GM12878 (cell line): Measurements from ENCODE around the gene PPP2R5C. TPM values are rescaled to one million over a fixed set of nuclear protein-coding genes. Genes with fewer than 3 reads are reported as not detected.

ENCODE experiments used
- ATAC-seq: fragments of 200-7000 bp; cut with Tn5 transposase; 3 replicates; pipeline ENCODE4 v1.9.1; 2020; ENCODE audit warnings: mild to moderate bottlenecking, moderate library complexity
- BruUV-seq: library from RNA; stranded (reverse); fragments of 400-500 nt; replicated peaks from 2 replicates; lab custom pipeline; 2021; lab: Mats Ljungman, UMichigan
- CTCF ChIA-PET: fragments of 300-600 bp; sonication (Branson Sonifier 250); formaldehyde crosslinking; extraction: SDS; loops from one replicate; lab custom pipeline; 2021; ENCODE audit warnings: inconsistent platforms; lab: Yijun Ruan, JAX
- POLR2A ChIA-PET: fragments of 350-600 bp; formaldehyde crosslinking; extraction: SDS; loops from one replicate; lab custom pipeline; 2021; ENCODE audit warnings: inconsistent platforms; lab: Charles Lee
- RAD21 ChIA-PET: fragments of 300-600 bp; sonication (Branson Sonifier 250); formaldehyde crosslinking; loops from one replicate; lab custom pipeline; 2023; ENCODE audit warnings: antibody characterized with exemption; ENCODE audit not compliant: unreplicated experiment; lab: Charles Lee
- SMC1A ChIA-PET: fragments of 300-600 bp; sonication (Branson Sonifier 250); formaldehyde crosslinking; loops from one replicate; lab custom pipeline; 2023; ENCODE audit not compliant: unreplicated experiment, uncharacterized antibody; lab: Charles Lee
- DNase-seq: peaks from one replicate; pipeline ENCODE4 v3.0.0-alpha.2; 2011; ENCODE audit warnings: low read depth, low spot score
- FAIRE-seq: peaks from 3 replicates; lab custom pipeline; 2011; peaks lifted over from hg19 to GRCh38; lab: Jason Lieb, UNC
- H2AFZ ChIP-seq: 2 replicates; pipeline ENCODE4 v1.6.0; 2011; ENCODE audit warnings: low read depth, low read length, control low read depth; ENCODE audit not compliant: control insufficient read depth
- H3K27ac ChIP-seq: 2 replicates; pipeline ENCODE4 v1.5.1; 2011; ENCODE audit warnings: control low read depth; ENCODE audit not compliant: control insufficient read depth, insufficient read depth
- H3K27me3 ChIP-seq, 2 experiments: replicated peaks in 1 of 2; 2 replicates each; pipeline versions ENCODE4 v1.6.0 to v1.6.1; 2011; ENCODE audit warnings: low read length in 1 of 2; ENCODE audit not compliant: control insufficient read depth in 2 of 2, insufficient read depth in 2 of 2
- H3K36me3 ChIP-seq, 2 experiments: 2 replicates each; pipeline ENCODE4 v1.5.1; 2011; ENCODE audit warnings: low read length in 1 of 2; ENCODE audit not compliant: control insufficient read depth in 2 of 2, insufficient read depth in 2 of 2
- H3K4me1 ChIP-seq: 2 replicates; pipeline ENCODE4 v1.6.1; 2011; ENCODE audit warnings: mild to moderate bottlenecking, low read length, moderate library complexity, mixed read lengths; ENCODE audit not compliant: control insufficient read depth, insufficient read depth
- H3K4me2 ChIP-seq: 2 replicates; pipeline ENCODE4 v1.6.0; 2011; ENCODE audit warnings: control low read depth; ENCODE audit not compliant: control insufficient read depth, insufficient read depth
- H3K4me3 ChIP-seq: fragments of 200-600 bp; sonication (generic); 2 replicates; pipeline ENCODE4 v1.5.1; 2016
- H3K79me2 ChIP-seq: 2 replicates; pipeline ENCODE4 v1.6.0; 2011; ENCODE audit warnings: low read length; ENCODE audit not compliant: control insufficient read depth, insufficient read depth
- H3K9ac ChIP-seq: 2 replicates; pipeline ENCODE4 v1.8.0; 2011; ENCODE audit warnings: low read length, control low read depth, mixed read lengths; ENCODE audit not compliant: control insufficient read depth, insufficient read depth
- H3K9me3 ChIP-seq: replicated peaks from 3 replicates; pipeline ENCODE4 v1.5.1; 2011; ENCODE audit warnings: mild to moderate bottlenecking, low read length; ENCODE audit not compliant: control insufficient read depth, insufficient read depth
- H4K20me1 ChIP-seq: 2 replicates; pipeline ENCODE4 v1.6.0; 2011; ENCODE audit not compliant: control insufficient read depth, insufficient read depth
- ATF7 ChIP-seq: fragments of 450-650 bp; IDR thresholded peaks from 2 replicates; pipeline ENCODE4 v1.6.1; 2016; ENCODE audit warnings: low read depth, mild to moderate bottlenecking
- CREM ChIP-seq: IDR thresholded peaks from 2 replicates; pipeline ENCODE4 v1.6.1; 2014; ENCODE audit warnings: antibody characterized with exemption, low read depth
- MYB ChIP-seq: fragments of 150-350 bp; IDR thresholded peaks from 2 replicates; pipeline ENCODE4 v1.6.1; 2014; ENCODE audit warnings: mild to moderate bottlenecking, low read depth, low read length, borderline replicate concordance
- NR2C1 ChIP-seq: fragments of 450-650 bp; IDR thresholded peaks from 2 replicates; pipeline ENCODE4 v1.6.1; 2017; ENCODE audit warnings: antibody characterized with exemption, mild to moderate bottlenecking, moderate library complexity
- ZNF217 ChIP-seq: fragments of 450-650 bp; IDR thresholded peaks from 2 replicates; pipeline ENCODE4 v1.6.1; 2017; ENCODE audit warnings: antibody characterized with exemption, mild to moderate bottlenecking
- ZNF622 ChIP-seq: fragments of 450-650 bp; IDR thresholded peaks from 2 replicates; pipeline ENCODE4 v1.6.1; 2017; ENCODE audit warnings: mild to moderate bottlenecking, inconsistent platforms
- WGBS: methylation state at CpG from one replicate; pipeline ENCODE4 v1.1.6; 2016; ENCODE audit warnings: low lambda C conversion rate; ENCODE audit not compliant: insufficient replicate concordance, insufficient coverage; ENCODE audit errors: missing lambda C conversion rate; 5-methylcytosine and 5-hydroxymethylcytosine counted together
- in situ Hi-C: fragments of 300-500 bp; cut with MboI; formaldehyde crosslinking; loops from 9 replicates; pipeline ENCODE4 v1.14.3; 2018; ENCODE audit warnings: mixed read lengths
- intact Hi-C: fragments of 100-400 bp; cut with micrococcal nuclease; formaldehyde crosslinking; loops from one replicate; pipeline ENCODE4 v1.14.2; 2022; ENCODE audit not compliant: unreplicated experiment
- polyA plus RNA-seq, 11 experiments: library from polyadenylated mRNA; depleted of rRNA in 4 of 11; unstranded in 6 of 11; stranded (reverse) in 5 of 11; fragments of >200 nt; fragmentation: Nextera tagmentation in 4 of 11; fragmentation: Illumina TruSeq in 1 of 11; extraction: Ambion mirVana in 4 of 11; extraction: Trizol in 1 of 11; gene quantifications; 1 replicate in 1 of 11; 2 replicates in 10 of 11; pipeline versions ENCODE4 v1.2.1 to v1.2.3, GENCODE V29; 2011 to 2016; ENCODE audit warnings: inconsistent platforms in 2 of 11, missing spikeins in 2 of 11, low read depth in 1 of 11
- total RNA-seq, 4 experiments: library from RNA; depleted of rRNA in 3 of 4; stranded (reverse); fragments of >200 nt in 3 of 4; fragmentation: Illumina TruSeq in 1 of 4; extraction: Trizol in 1 of 4; gene quantifications; 2 replicates each; pipeline versions ENCODE4 v1.2.1 to v1.2.3, GENCODE V29; 2013 to 2021
- TF ChIP-seq, protein P1 (sequence below): fragments of 450-650 bp; conservative IDR thresholded peaks from 2 replicates; pipeline ENCODE4 v1.6.1; 2017; ENCODE audit warnings: mild to moderate bottlenecking, moderate library complexity
- TF ChIP-seq, protein P2 (sequence below), 3 experiments: IDR thresholded peaks in 2 of 3; conservative IDR thresholded peaks in 1 of 3; 2 replicates each; pipeline ENCODE4 v1.5.1; 2011; ENCODE audit warnings: low read depth in 3 of 3, low read length in 3 of 3, mild to moderate bottlenecking in 3 of 3, control low read depth in 2 of 3, moderate library complexity in 2 of 3, inconsistent platforms in 1 of 3, mixed read lengths in 1 of 3; ENCODE audit not compliant: control insufficient read depth in 2 of 3, insufficient read depth in 1 of 3; ENCODE audit errors: extremely low read depth in 1 of 3

Gene PPP2R5C
- total and polyA plus RNA-seq, 10 of the 15 experiments (the other 5 are each of a cell fraction or from before 2014, with no cell fraction given) = 106 to 199 (median 144) TPM

DNA sequence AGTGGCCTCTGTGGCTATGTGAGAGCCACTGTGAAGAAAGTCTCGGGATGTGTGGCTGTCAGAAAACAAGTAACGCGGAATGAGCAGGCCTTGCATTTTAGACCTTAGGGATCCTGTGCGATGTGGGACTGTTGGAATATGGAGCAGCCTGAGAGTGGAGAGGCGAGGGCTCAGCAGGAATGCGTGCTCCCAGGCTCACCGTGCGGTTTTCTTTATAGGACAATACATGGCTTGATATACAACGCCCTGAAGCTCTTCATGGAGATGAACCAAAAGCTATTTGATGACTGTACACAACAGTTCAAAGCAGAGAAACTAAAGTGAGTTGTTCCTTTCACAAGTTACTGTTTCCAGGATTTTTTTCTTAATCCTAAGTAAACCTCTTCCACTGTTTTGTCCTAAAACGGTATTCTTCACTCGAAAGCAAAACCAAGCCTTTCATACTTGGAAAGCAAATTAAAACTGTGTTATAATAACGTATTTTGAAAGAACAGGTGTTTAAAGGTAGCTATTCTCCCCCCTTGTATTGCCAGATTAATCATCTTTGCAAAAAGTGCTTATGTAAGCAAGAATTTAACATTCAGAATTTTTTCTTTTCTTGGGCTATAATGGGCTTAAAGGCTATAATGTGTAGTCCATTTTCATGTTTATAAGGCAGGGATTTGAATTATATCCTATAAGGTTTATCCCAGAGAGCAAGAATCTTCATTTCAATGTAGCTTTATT lies 148.0 kb downstream of the PPP2R5C start:
- Histone ChIP-seq H3K36me3 (peaks cover 12 to 23% of the 10 kb centered on the region in 2 experiments), H3K4me1 (no peaks in the 10 kb centered on the region), H3K9ac (no peak overlapping the region), H3K9me3 (no peaks in the 10 kb centered on the region), H2AFZ (no peak overlapping the region), H3K27me3 (no peaks in the 10 kb centered on the region), H3K79me2 (no peaks in the 10 kb centered on the region), H3K27ac (no peak overlapping the region), H3K4me2 (no peak overlapping the region), H3K4me3 (no peak overlapping the region), H4K20me1 (no peaks in the 10 kb centered on the region)
- 93% methylated on average over 12 of the region's 12 CpGs for WGBS
- ChIA-PET SMC1A (interaction anchor here (1.1 to 1.3 kb wide), 3 partner anchors 10 to 139 kb away, joined by 3 to 4 read pairs (median 4); no protein-coding TSS in a partner anchor), POLR2A (interaction anchor here (0.6 kb wide), 1 partner anchor 1146 kb away, joined by 3 read pairs; no protein-coding TSS in a partner anchor), RAD21 (no interaction called here), CTCF (interaction anchor here (1.9 kb wide), 1 partner anchor 139 kb away, joined by 7 read pairs; no protein-coding TSS in a partner anchor)
- DNase-seq = no peak
- intact Hi-C loops = no loop called here
- TF ChIP-seq ATF7 (no peak), MYB (no peak), NR2C1 (no peak), ZNF622 (no peak), CREM (no peak), ZNF217 (no peak)
- TF ChIP-seq, protein P1, sequence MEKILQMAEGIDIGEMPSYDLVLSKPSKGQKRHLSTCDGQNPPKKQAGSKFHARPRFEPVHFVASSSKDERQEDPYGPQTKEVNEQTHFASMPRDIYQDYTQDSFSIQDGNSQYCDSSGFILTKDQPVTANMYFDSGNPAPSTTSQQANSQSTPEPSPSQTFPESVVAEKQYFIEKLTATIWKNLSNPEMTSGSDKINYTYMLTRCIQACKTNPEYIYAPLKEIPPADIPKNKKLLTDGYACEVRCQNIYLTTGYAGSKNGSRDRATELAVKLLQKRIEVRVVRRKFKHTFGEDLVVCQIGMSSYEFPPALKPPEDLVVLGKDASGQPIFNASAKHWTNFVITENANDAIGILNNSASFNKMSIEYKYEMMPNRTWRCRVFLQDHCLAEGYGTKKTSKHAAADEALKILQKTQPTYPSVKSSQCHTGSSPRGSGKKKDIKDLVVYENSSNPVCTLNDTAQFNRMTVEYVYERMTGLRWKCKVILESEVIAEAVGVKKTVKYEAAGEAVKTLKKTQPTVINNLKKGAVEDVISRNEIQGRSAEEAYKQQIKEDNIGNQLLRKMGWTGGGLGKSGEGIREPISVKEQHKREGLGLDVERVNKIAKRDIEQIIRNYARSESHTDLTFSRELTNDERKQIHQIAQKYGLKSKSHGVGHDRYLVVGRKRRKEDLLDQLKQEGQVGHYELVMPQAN = no peak
- TF ChIP-seq, protein P2, sequence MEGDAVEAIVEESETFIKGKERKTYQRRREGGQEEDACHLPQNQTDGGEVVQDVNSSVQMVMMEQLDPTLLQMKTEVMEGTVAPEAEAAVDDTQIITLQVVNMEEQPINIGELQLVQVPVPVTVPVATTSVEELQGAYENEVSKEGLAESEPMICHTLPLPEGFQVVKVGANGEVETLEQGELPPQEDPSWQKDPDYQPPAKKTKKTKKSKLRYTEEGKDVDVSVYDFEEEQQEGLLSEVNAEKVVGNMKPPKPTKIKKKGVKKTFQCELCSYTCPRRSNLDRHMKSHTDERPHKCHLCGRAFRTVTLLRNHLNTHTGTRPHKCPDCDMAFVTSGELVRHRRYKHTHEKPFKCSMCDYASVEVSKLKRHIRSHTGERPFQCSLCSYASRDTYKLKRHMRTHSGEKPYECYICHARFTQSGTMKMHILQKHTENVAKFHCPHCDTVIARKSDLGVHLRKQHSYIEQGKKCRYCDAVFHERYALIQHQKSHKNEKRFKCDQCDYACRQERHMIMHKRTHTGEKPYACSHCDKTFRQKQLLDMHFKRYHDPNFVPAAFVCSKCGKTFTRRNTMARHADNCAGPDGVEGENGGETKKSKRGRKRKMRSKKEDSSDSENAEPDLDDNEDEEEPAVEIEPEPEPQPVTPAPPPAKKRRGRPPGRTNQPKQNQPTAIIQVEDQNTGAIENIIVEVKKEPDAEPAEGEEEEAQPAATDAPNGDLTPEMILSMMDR (IDR thresholded peaks at IDR 0.05 in 2 of 3, conservative IDR thresholded peaks at IDR 0.05 in 1 of 3; ENCODE audit: control insufficient read depth in 2 of 3, extremely low read depth in 1 of 3, insufficient read depth in 1 of 3, low read depth in 3 of 3, low read length in 3 of 3) = no peak
- in situ Hi-C loops = no loop called here
- no peak for ATAC-seq
- BruUV-seq = no TSS peak
- no peak for FAIRE-seq
